Naive thymus-derived CD8-positive, alpha-beta T cell (primary cell): ENCODE data around the gene COL7A1. TPM values are rescaled to one million over a fixed set of nuclear protein-coding genes. Genes with fewer than 3 reads are reported as not detected.

ENCODE experiments used
- ATAC-seq, 2 donors: fragments of 150-1000 bp; cut with Tn5 transposase in 1 of 2; sonication (Bioruptor Pico), chemical (Tn5 transposase) in 1 of 2; 1 replicate in 1 of 2; 2 replicates in 1 of 2; pipeline ENCODE4 v1.10.0; 2021; ENCODE audit warnings: mild to moderate bottlenecking in 2 of 2, moderate library complexity in 2 of 2
- POLR2A ChIA-PET: fragments of 350-600 bp; sonication (Branson Sonifier 250); formaldehyde crosslinking; loops from one replicate; lab custom pipeline; 2021; ENCODE audit warnings: antibody characterized with exemption; lab: Charles Lee
- DNase-seq, 10 donors: peaks; one replicate each; pipeline versions ENCODE4 v3.0.0 to v3.0.0-alpha.2; 2020 to 2022
- H3K27ac Mint-ChIP-seq, 10 donors: one replicate each; pipeline ENCODE4 v1.8.0; 2020 to 2022; ENCODE audit warnings: mild to moderate bottlenecking in 10 of 10, mixed read lengths in 10 of 10, moderate library complexity in 4 of 10, inconsistent platforms in 1 of 10
- H3K27me3 Mint-ChIP-seq, 5 donors: one replicate each; pipeline ENCODE4 v1.8.0; 2021 to 2022; ENCODE audit warnings: mixed read lengths in 5 of 5
- H3K36me3 Mint-ChIP-seq, 3 donors: one replicate each; pipeline ENCODE4 v1.8.0; 2020 to 2022; ENCODE audit warnings: mixed read lengths in 3 of 3, mild to moderate bottlenecking in 2 of 3, inconsistent platforms in 1 of 3
- H3K4me1 Mint-ChIP-seq, 4 donors: one replicate each; pipeline ENCODE4 v1.8.0; 2021 to 2022; ENCODE audit warnings: mixed read lengths in 4 of 4
- H3K4me3 Mint-ChIP-seq, 10 donors: one replicate each; pipeline ENCODE4 v1.8.0; 2020 to 2022; ENCODE audit warnings: mild to moderate bottlenecking in 10 of 10, mixed read lengths in 10 of 10, moderate library complexity in 6 of 10, inconsistent platforms in 1 of 10
- H3K9me3 Mint-ChIP-seq, 9 donors: one replicate each; pipeline ENCODE4 v1.8.0; 2020 to 2022; ENCODE audit warnings: mixed read lengths in 9 of 9, mild to moderate bottlenecking in 3 of 9, inconsistent platforms in 1 of 9, moderate library complexity in 1 of 9
- microRNA-seq: library from miRNA; unstranded; fragments of <30 nt; microRNA quantifications from one replicate; pipeline ENCODE4 v1.2.0, GENCODE V29; 2022; ENCODE audit warnings: borderline microRNAs expressed
- polyA plus RNA-seq, 3 donors: library from polyadenylated mRNA; unstranded; fragments of 300-500 nt; fragmentation: Illumina TruSeq; gene quantifications; one replicate each; pipeline ENCODE4 v1.2.3, GENCODE V29; 2021
- total RNA-seq, 8 experiments: library from RNA in 2 of 8; stranded (reverse) in 2 of 8; gene quantifications; one replicate each; pipeline ENCODE4 v1.2.3 and lab custom pipeline; 2021 to 2026

The COL7A1 gene
- total and polyA plus RNA-seq, 5 experiments from 2014 or later: 0.27 to 1.8 (median 1.6) TPM; not detected in 2

DNA sequence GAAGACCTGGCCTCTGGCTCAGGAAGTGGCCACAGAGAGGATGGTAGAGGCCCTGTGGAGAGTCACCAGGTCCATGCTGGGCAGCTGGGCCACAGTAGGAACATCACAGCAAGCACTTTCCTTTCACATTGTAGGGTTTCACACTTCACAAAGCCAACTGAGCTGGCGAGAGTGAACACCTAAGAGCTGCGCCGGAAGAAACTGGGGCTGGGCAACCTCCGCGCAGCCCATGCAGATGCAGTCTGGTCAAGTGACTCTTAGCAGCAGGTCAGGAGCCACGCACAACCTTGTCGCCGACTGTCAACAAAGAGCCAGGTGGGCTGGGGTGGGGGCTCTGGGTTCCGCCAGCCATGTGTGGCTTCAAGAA is 75.9 kb downstream of the COL7A1 start:
- Mint-ChIP-seq H3K36me3 (no peaks in the 10 kb centered on the region), H3K4me3 (peak overlapping the region in 7 of 10 donors; percentile 16 to 69 (median 58)), H3K27ac (peak overlapping the region in 6 of 10 donors; percentile 21 to 64 (median 44)), H3K9me3 (no peaks in the 10 kb centered on the region), H3K4me1 (peaks cover 29 to 62% (median 59%) of the 10 kb centered on the region in 4 donors), H3K27me3 (no peaks in the 10 kb centered on the region)
- no peak for DNase-seq
- no peak for ATAC-seq
- POLR2A ChIA-PET: interaction anchor here (0.6 kb wide), 1 partner anchor 1215 kb away, joined by 5 read pairs; no protein-coding TSS in a partner anchor

GRCh38 chr3:48518638-48519276 is 76.4 kb downstream of the COL7A1 start:
- H3K27ac Mint-ChIP-seq: peak overlapping the region; percentile 17 to 83 (median 68)
- no peaks in the 10 kb centered on the region for H3K27me3 Mint-ChIP-seq
- peaks cover 34 to 67% (median 64%) of the 10 kb centered on the region in 4 donors for H3K4me1 Mint-ChIP-seq
- ATAC-seq (peak; percentile 63 to 81), DNase-seq (peak in 3 of 10 donors; percentile 8 to 36 (median 27))
- POLR2A ChIA-PET: interaction anchor here (0.6 to 0.8 kb wide), 2 partner anchors 72 to 1215 kb away, joined by 4 to 5 read pairs; partner anchors contain the start of gene ATRIP
- peak overlapping the region in 8 of 10 donors; percentile 51 to 69 (median 58) for H3K4me3 Mint-ChIP-seq
- no peaks in the 10 kb centered on the region for H3K36me3 Mint-ChIP-seq
- no peaks in the 10 kb centered on the region for H3K9me3 Mint-ChIP-seq

DNA sequence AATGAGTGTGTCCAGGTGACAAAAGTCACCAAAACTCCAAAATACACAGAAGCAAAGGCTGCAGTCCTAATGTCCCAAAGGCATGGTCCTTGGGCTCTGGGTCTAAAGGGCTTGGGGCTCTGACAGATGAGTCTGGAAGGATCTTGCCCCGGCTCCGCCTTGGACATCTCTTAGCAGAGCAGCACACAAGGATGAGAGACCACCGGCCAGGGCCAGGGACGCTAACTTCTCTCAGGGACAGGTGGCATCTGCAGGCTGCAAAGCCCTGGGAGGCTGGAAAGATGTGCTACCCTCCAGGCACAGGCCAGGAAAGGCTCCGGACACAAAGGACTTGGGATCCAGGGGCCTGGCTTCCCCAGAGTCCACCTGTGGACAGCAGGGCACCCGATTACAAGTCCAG is 77.1 kb downstream of the COL7A1 start:
- Mint-ChIP-seq H3K4me1 (peaks cover 35 to 70% (median 65%) of the 10 kb centered on the region in 4 donors), H3K9me3 (no peaks in the 10 kb centered on the region), H3K27ac (peak overlapping the region in 5 of 10 donors; percentile 17 to 79 (median 72)), H3K4me3 (peak overlapping the region in 6 of 10 donors; percentile 12 to 66 (median 38)), H3K27me3 (no peaks in the 10 kb centered on the region), H3K36me3 (no peaks in the 10 kb centered on the region)
- ATAC-seq: no peak
- DNase-seq: no peak
- POLR2A ChIA-PET: no interaction called here

DNA sequence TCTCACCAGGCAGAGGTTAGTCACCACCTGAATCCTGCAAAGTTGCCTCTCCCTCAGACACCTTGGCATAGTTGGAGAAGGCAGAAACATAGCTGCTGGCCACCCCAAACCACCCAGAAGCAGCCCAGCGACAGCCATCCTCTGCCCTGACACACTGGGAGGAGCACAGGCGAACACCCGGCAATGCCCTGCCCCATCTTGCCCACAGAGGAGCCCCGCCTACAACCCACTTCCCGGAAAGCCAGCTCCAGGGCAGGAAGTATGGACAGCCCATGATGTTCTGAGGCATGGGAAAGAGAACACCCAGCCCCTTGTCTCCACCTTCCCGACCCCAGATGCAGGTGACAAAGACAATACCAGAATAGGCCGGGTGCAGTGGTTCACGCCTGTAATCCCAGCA is 78.6 kb downstream of the COL7A1 start:
- Mint-ChIP-seq H3K36me3 (no peaks in the 10 kb centered on the region), H3K9me3 (no peaks in the 10 kb centered on the region), H3K4me1 (peaks cover 35 to 70% (median 70%) of the 10 kb centered on the region in 4 donors), H3K4me3 (peak overlapping the region in 9 of 10 donors; percentile 29 to 79 (median 60)), H3K27ac (peak overlapping the region in 7 of 10 donors; percentile 13 to 73 (median 31)), H3K27me3 (no peaks in the 10 kb centered on the region)
- ATAC-seq (no peak), DNase-seq (no peak)
- POLR2A ChIA-PET: interaction anchor here (0.5 to 3.2 kb wide), 10 partner anchors 11 to 217 kb away, joined by 3 to 12 read pairs (median 3); partner anchors contain the start of genes CCDC51, PFKFB4 and TMA7

GRCh38 chr3:48514431-48515227 is 80.5 kb downstream of the COL7A1 start:
- DNase-seq (peak in 6 of 10 donors; percentile 14 to 67 (median 33)), ATAC-seq (peak; percentile 80 to 84)
- H3K36me3 Mint-ChIP-seq: no peaks in the 10 kb centered on the region
- peak overlapping the region; percentile 31 to 86 (median 70) for H3K4me3 Mint-ChIP-seq
- peak overlapping the region; percentile 8 to 90 (median 70) for H3K27ac Mint-ChIP-seq
- POLR2A ChIA-PET: interaction anchor here (0.7 to 3.2 kb wide), 9 partner anchors 32 to 86 kb away, joined by 3 to 12 read pairs (median 6); partner anchors contain the start of genes CCDC51, PFKFB4 and TMA7
- H3K4me1 Mint-ChIP-seq: peaks cover 37 to 72% (median 69%) of the 10 kb centered on the region in 4 donors
- no peaks in the 10 kb centered on the region for H3K27me3 Mint-ChIP-seq
- no peaks in the 10 kb centered on the region for H3K9me3 Mint-ChIP-seq

Small RNA genes lying within 50 kb of the gene (microRNA-seq; reads per million reads assigned to microRNA genes)
- gene MIR4793 (not detected), gene MIR6823 (not detected), gene MIR711 (not detected)

Other genes with a start within 250 kb of the COL7A1 start
- gene FBXW12, start 223.1 kb downstream of the COL7A1 start, total RNA-seq: not detected
- gene FBXW12, start 223.1 kb downstream of the COL7A1 start, polyA plus RNA-seq: not detected
- gene PLXNB1, start 165.2 kb downstream of the COL7A1 start, total RNA-seq: 1 to 10 TPM; 2.0 to 3.2 TPM
- not detected for gene PLXNB1, start 165.2 kb downstream of the COL7A1 start, polyA plus RNA-seq
- gene CCDC51, start 155.2 kb downstream of the COL7A1 start, total RNA-seq: 1 to 10 TPM; 4.6 to 4.7 TPM
- gene CCDC51, start 155.2 kb downstream of the COL7A1 start, polyA plus RNA-seq: 10 to 100 TPM in 2 of 3 donors, 1 to 10 TPM in 1; 8.6 to 12.9 (median 11.8) TPM
- 100 to 1,000 TPM; 274 to 291 TPM for gene TMA7, start 155.1 kb downstream of the COL7A1 start, total RNA-seq
- gene TMA7, start 155.1 kb downstream of the COL7A1 start, polyA plus RNA-seq: 100 to 1,000 TPM; 714 to 931 (median 847) TPM
- gene ATRIP, start 148.6 kb downstream of the COL7A1 start, total RNA-seq: 10 to 100 TPM; 13.2 to 13.5 TPM
- 10 to 100 TPM in 2 of 3 donors, 1 to 10 TPM in 1; 8.9 to 17.5 (median 13.1) TPM for gene ATRIP, start 148.6 kb downstream of the COL7A1 start, polyA plus RNA-seq
- 100 to 1,000 TPM; 176 to 186 TPM for gene SHISA5, start 91.2 kb downstream of the COL7A1 start, total RNA-seq
- 100 to 1,000 TPM; 341 to 364 (median 359) TPM for gene SHISA5, start 91.2 kb downstream of the COL7A1 start, polyA plus RNA-seq
- gene PFKFB4, start 38.5 kb downstream of the COL7A1 start, total RNA-seq: 1 to 10 TPM; 2.4 to 3.0 TPM
- 1 to 10 TPM; 1.1 to 3.3 (median 1.9) TPM for gene PFKFB4, start 38.5 kb downstream of the COL7A1 start, polyA plus RNA-seq
- gene UCN2, start 31.5 kb downstream of the COL7A1 start, total RNA-seq: under 1 TPM in 1 of 2 experiments, not detected in 1; 0.25 TPM
- not detected for gene UCN2, start 31.5 kb downstream of the COL7A1 start, polyA plus RNA-seq
- gene UQCRC1, start 14.3 kb upstream of the COL7A1 start, total RNA-seq: 10 to 100 TPM; 78.8 to 83.4 TPM
- gene UQCRC1, start 14.3 kb upstream of the COL7A1 start, polyA plus RNA-seq: 100 to 1,000 TPM; 143 to 167 (median 151) TPM
- gene TMEM89, start 26.4 kb upstream of the COL7A1 start, total RNA-seq: not detected
- gene TMEM89, start 26.4 kb upstream of the COL7A1 start, polyA plus RNA-seq: not detected
- 10 to 100 TPM; 28.6 to 30.6 TPM for gene SLC26A6, start 40.1 kb upstream of the COL7A1 start, total RNA-seq
- gene SLC26A6, start 40.1 kb upstream of the COL7A1 start, polyA plus RNA-seq: 1 to 10 TPM; 3.0 to 3.7 (median 3.5) TPM
- gene CELSR3, start 67.6 kb upstream of the COL7A1 start, total RNA-seq: 1 to 10 TPM; 7.1 to 7.9 TPM
- gene CELSR3, start 67.6 kb upstream of the COL7A1 start, polyA plus RNA-seq: under 1 TPM; 0.21 to 0.60 (median 0.42) TPM
- 10 to 100 TPM; 18.1 to 18.7 TPM for gene NCKIPSD, start 90.6 kb upstream of the COL7A1 start, total RNA-seq
- 10 to 100 TPM in 1 of 3 donors, 1 to 10 TPM in 2; 8.1 to 14.2 (median 8.5) TPM for gene NCKIPSD, start 90.6 kb upstream of the COL7A1 start, polyA plus RNA-seq
- 10 to 100 TPM; 88.1 to 91.5 TPM for gene IP6K2, start 121.9 kb upstream of the COL7A1 start, total RNA-seq
- gene IP6K2, start 121.9 kb upstream of the COL7A1 start, polyA plus RNA-seq: 10 to 100 TPM; 46.4 to 58.8 (median 51.4) TPM